ENCODE measurements around the gene AMOTL2. TPM values are rescaled to one million over a fixed set of nuclear protein-coding genes. Genes with fewer than 3 reads are reported as not detected.

The AMOTL2 gene
- total and polyA plus RNA-seq, 10 of the 15 experiments (the other 5 are each of a cell fraction or from before 2014, with no cell fraction given): 0.20 to 0.33 TPM; not detected in 8

DNA sequence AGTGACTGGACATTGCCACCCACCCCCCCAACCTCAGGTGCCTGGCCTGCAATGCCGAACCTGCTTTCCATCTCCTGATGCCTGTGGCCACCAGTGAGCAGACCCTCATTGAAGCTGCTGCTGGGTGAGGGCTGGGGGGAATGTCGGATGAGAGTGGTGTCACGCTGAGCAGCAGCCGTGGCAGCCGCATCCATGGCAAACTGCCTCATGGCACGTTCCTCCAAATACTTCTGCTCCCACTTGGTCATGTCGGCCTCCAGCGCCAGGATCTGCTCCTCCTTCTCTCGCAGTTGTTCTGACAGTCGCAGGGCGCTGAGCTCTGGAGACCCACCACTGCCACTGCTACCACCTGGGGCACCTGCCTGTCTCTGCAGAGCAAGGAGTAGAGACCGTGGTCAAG lies 14.2 kb downstream of the AMOTL2 start:
- Histone ChIP-seq H2AFZ (ENCODE audit: control insufficient read depth, low read depth, low read length) (no peak overlapping the region), H3K4me1 (ENCODE audit: control insufficient read depth, insufficient read depth, low read length) (no peaks in the 10 kb centered on the region), H3K36me3 (ENCODE audit: control insufficient read depth in 2 of 2, insufficient read depth in 2 of 2, low read length in 1 of 2) (no peaks in the 10 kb centered on the region), H3K27me3 (replicated peaks in 1 of 2; ENCODE audit: control insufficient read depth in 2 of 2, insufficient read depth in 2 of 2, low read length in 1 of 2) (peaks cover 4 to 5% of the 10 kb centered on the region in 2 experiments), H3K27ac (ENCODE audit: control insufficient read depth, insufficient read depth) (no peak overlapping the region), H3K9ac (ENCODE audit: control insufficient read depth, insufficient read depth, low read length) (no peak overlapping the region), H4K20me1 (ENCODE audit: control insufficient read depth, insufficient read depth) (no peaks in the 10 kb centered on the region), H3K9me3 (replicated peaks; ENCODE audit: control insufficient read depth, insufficient read depth, low read length) (no peaks in the 10 kb centered on the region), H3K4me3 (no peak overlapping the region), H3K4me2 (ENCODE audit: control insufficient read depth, insufficient read depth) (no peak overlapping the region), H3K79me2 (ENCODE audit: control insufficient read depth, insufficient read depth, low read length) (no peaks in the 10 kb centered on the region)
- ATAC-seq (no peak), FAIRE-seq (no peak), DNase-seq (ENCODE audit: low read depth, low spot score) (no peak)
- no TSS peak for BruUV-seq (replicated peaks)
- TF ChIP-seq STAT3 (IDR thresholded peaks at IDR 0.05; ENCODE audit: low read depth, low read length): no peak
- TF ChIP-seq, protein P1, sequence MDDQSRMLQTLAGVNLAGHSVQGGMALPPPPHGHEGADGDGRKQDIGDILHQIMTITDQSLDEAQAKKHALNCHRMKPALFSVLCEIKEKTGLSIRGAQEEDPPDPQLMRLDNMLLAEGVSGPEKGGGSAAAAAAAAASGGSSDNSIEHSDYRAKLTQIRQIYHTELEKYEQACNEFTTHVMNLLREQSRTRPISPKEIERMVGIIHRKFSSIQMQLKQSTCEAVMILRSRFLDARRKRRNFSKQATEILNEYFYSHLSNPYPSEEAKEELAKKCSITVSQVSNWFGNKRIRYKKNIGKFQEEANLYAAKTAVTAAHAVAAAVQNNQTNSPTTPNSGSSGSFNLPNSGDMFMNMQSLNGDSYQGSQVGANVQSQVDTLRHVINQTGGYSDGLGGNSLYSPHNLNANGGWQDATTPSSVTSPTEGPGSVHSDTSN (IDR thresholded peaks at IDR 0.05; ENCODE audit: insufficient replicate concordance, low read depth, low read length): no peak
- TF ChIP-seq SREBF1 (IDR thresholded peaks at IDR 0.05; ENCODE audit: low read length): no peak
- TF ChIP-seq ZNF24 (IDR thresholded peaks at IDR 0.05): no peak
- no peak for TF ChIP-seq CBX3 (IDR thresholded peaks at IDR 0.05; ENCODE audit: borderline replicate concordance, low read depth)
- TF ChIP-seq, protein P2, sequence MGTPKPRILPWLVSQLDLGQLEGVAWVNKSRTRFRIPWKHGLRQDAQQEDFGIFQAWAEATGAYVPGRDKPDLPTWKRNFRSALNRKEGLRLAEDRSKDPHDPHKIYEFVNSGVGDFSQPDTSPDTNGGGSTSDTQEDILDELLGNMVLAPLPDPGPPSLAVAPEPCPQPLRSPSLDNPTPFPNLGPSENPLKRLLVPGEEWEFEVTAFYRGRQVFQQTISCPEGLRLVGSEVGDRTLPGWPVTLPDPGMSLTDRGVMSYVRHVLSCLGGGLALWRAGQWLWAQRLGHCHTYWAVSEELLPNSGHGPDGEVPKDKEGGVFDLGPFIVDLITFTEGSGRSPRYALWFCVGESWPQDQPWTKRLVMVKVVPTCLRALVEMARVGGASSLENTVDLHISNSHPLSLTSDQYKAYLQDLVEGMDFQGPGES (IDR thresholded peaks at IDR 0.05): no peak
- TF ChIP-seq, protein P3, sequence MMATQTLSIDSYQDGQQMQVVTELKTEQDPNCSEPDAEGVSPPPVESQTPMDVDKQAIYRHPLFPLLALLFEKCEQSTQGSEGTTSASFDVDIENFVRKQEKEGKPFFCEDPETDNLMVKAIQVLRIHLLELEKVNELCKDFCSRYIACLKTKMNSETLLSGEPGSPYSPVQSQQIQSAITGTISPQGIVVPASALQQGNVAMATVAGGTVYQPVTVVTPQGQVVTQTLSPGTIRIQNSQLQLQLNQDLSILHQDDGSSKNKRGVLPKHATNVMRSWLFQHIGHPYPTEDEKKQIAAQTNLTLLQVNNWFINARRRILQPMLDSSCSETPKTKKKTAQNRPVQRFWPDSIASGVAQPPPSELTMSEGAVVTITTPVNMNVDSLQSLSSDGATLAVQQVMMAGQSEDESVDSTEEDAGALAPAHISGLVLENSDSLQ (IDR thresholded peaks at IDR 0.05): no peak
- no peak for TF ChIP-seq NFIC (IDR thresholded peaks at IDR 0.05; ENCODE audit: low read depth, low read length)
- in situ Hi-C loops (cut with MboI) (no loop called here), intact Hi-C loops (cut with micrococcal nuclease; ENCODE audit: unreplicated experiment) (no loop called here)
- ChIA-PET POLR2A (no interaction called here), RAD21 (ENCODE audit: unreplicated experiment) (no interaction called here), CTCF (no interaction called here), SMC1A (ENCODE audit: uncharacterized antibody, unreplicated experiment) (no interaction called here)
- 31% methylated on average over 12 of the region's 12 CpGs for WGBS (ENCODE audit: insufficient coverage, insufficient replicate concordance, low lambda C conversion rate, missing lambda C conversion rate)
